ENCODE data around the gene IL1A.

Gene IL1A

GRCh38 chr2:112725545-112726457 is 58.5 kb downstream of the IL1A start:
- no peaks in the 10 kb centered on the region for H3K36me3 ChIP-seq (ENCODE audit: insufficient read depth, low read length)
- H3K9ac ChIP-seq (ENCODE audit: low read depth, low read length) = no peak overlapping the region
- no peaks in the 10 kb centered on the region for H3K9me3 ChIP-seq (ENCODE audit: control insufficient read depth, insufficient read depth, low read length)
- peaks cover 8% of the 10 kb centered on the region; the same call in 1 of the 2 replicates for H3K4me1 ChIP-seq (ENCODE audit: insufficient read depth, low read length)

DNA sequence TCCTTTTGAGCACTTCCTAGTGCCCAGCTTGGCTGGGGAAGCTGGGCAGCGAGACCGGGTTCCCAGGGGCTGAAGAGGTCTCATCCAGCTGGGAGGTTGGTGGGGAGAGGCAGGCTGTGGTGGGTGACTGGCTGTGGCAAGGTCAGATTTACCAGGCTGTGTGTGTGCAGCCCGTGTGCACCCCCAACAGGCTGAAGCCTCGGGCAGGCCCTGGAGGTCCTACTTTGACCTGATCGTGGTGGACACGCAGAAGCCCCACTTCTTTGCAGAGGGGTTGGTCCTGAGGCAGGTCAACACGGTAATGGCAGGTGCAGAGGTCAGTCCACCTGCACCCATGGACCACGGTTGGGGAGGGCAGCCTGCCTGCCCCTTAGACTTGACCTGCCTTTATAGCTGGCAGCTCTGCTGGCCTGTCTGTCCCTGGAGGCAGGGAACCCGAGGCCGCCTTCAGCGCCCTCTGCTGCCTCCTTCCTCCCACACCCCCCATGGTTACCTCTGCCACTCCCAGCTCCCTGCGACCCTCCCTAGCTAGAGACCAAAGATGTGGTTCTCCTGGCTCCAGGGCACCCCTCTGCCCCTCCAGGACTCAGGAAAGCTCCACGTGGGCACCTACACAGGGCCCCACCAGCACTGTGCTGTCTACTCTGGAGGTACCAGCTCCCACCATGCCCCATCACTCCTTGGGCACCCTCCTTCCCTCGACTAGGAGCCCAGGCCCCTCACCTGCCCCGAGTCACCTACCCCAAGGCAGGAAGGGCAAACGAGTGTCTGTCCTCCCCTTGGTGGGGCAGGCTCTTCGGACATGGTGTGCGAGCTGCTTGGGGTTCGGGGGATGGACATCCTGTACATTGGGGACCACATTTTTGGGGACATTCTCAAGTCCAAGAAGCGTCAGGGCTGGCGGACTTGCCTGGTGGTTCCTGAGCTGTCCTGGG is 59.4 kb downstream of the IL1A start:
- no peaks in the 10 kb centered on the region for H3K36me3 ChIP-seq (ENCODE audit: insufficient read depth, low read length)
- H3K9ac ChIP-seq (ENCODE audit: low read depth, low read length) = no peak overlapping the region
- no peaks in the 10 kb centered on the region for H3K9me3 ChIP-seq (ENCODE audit: control insufficient read depth, insufficient read depth, low read length)
- peaks cover 8% of the 10 kb centered on the region; the same call in 1 of the 2 replicates for H3K4me1 ChIP-seq (ENCODE audit: insufficient read depth, low read length)

DNA sequence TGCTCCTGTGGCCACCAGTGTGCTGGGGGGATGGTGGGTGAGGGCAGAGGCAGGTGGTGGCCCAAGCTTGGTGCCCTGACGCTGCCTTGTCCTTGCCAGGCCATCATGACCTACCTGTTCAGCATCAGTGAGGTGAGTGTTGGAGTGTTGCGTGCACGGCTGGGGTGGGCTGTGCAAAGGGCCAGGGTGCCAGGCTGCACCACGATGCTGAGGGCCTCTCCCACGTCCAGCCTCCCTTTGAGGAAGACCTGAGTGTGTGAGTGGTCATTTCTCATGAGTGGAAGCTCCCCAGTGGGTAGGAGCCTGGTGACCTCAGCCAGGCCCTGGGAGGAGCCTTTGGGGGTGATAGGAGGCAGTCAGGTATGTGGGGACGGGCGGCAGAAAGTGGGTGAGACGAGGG is 60.3 kb downstream of the IL1A start:
- no peak overlapping the region for H3K9ac ChIP-seq (ENCODE audit: low read depth, low read length)
- H3K36me3 ChIP-seq (ENCODE audit: insufficient read depth, low read length) = no peaks in the 10 kb centered on the region
- H3K4me1 ChIP-seq (ENCODE audit: insufficient read depth, low read length) = peaks cover 8% of the 10 kb centered on the region; the same call in 1 of the 2 replicates
- H3K9me3 ChIP-seq (ENCODE audit: control insufficient read depth, insufficient read depth, low read length) = no peaks in the 10 kb centered on the region

Measured in ES-I3 (cell line).